H9 (cell line): ENCODE results near the gene MGRN1. TPM values are rescaled to one million over a fixed set of nuclear protein-coding genes. Genes with fewer than 3 reads are reported as not detected.

ENCODE experiments used
- DNase-seq: peaks from one replicate; pipeline ENCODE4 v3.0.0-alpha.2; 2017
- H2AFZ ChIP-seq: one replicate; pipeline ENCODE4 v1.6.1; 2013; ENCODE audit warnings: mild to moderate bottlenecking, low read length, control low read depth, moderate library complexity
- H2AK5ac ChIP-seq: 2 replicates; pipeline ENCODE4 v1.6.1; 2013; ENCODE audit warnings: low read length, control low read depth, mixed read lengths; ENCODE audit not compliant: insufficient read length
- H2BK120ac ChIP-seq: one replicate; pipeline ENCODE4 v1.6.1; 2013; ENCODE audit warnings: low read depth, mild to moderate bottlenecking, low read length, control low read depth, inconsistent platforms; ENCODE audit not compliant: poor library complexity, severe bottlenecking
- H2BK12ac ChIP-seq: 2 replicates; pipeline ENCODE4 v1.6.1; 2013; ENCODE audit warnings: low read length, control low read depth, mixed read lengths, low read depth; ENCODE audit not compliant: insufficient read length
- H2BK15ac ChIP-seq: 2 replicates; pipeline ENCODE4 v1.6.1; 2013; ENCODE audit warnings: low read depth, low read length, control low read depth
- H2BK20ac ChIP-seq: one replicate; pipeline ENCODE4 v1.6.1; 2013; ENCODE audit warnings: low read depth, mild to moderate bottlenecking, low read length, control low read depth, inconsistent platforms; ENCODE audit not compliant: poor library complexity, severe bottlenecking
- H2BK5ac ChIP-seq: 2 replicates; pipeline ENCODE4 v1.6.1; 2013; ENCODE audit warnings: low read length, control low read depth, mixed read lengths; ENCODE audit not compliant: insufficient read length
- H3K14ac ChIP-seq: 2 replicates; pipeline ENCODE4 v1.6.1; 2013; ENCODE audit warnings: low read length, control low read depth; ENCODE audit not compliant: insufficient read depth
- H3K18ac ChIP-seq: 2 replicates; pipeline ENCODE4 v1.6.1; 2013; ENCODE audit warnings: low read depth, mild to moderate bottlenecking, mixed read lengths, low read length, control low read depth; ENCODE audit not compliant: insufficient read length
- H3K23ac ChIP-seq: 2 replicates; pipeline ENCODE4 v1.6.1; 2013; ENCODE audit warnings: low read length, control low read depth, mixed read lengths, low read depth; ENCODE audit not compliant: insufficient read length
- H3K23me2 ChIP-seq: 2 replicates; pipeline ENCODE4 v1.6.1; 2013; ENCODE audit warnings: low read depth, mild to moderate bottlenecking, mixed read lengths, low read length, control low read depth; ENCODE audit not compliant: insufficient read length, poor library complexity, severe bottlenecking
- H3K27ac ChIP-seq: 2 replicates; pipeline ENCODE4 v1.5.1; 2013; ENCODE audit warnings: low read length, control low read depth, mixed read lengths, low read depth; ENCODE audit not compliant: insufficient read length
- H3K27me3 ChIP-seq: 2 replicates; pipeline ENCODE4 v1.6.1; 2013; ENCODE audit warnings: low read length, control low read depth, inconsistent platforms; ENCODE audit not compliant: insufficient read depth
- H3K4ac ChIP-seq: 2 replicates; pipeline ENCODE4 v1.6.1; 2013; ENCODE audit warnings: low read depth, mild to moderate bottlenecking, control low read depth, inconsistent platforms, low read length, moderate library complexity
- H3K4me1 ChIP-seq: 2 replicates; pipeline ENCODE4 v1.6.1; 2013; ENCODE audit warnings: low read length, control low read depth, inconsistent platforms; ENCODE audit not compliant: insufficient read depth
- H3K4me2 ChIP-seq: 2 replicates; pipeline ENCODE4 v1.6.1; 2013; ENCODE audit warnings: low read length, control low read depth, mixed read lengths; ENCODE audit not compliant: insufficient read length, insufficient read depth
- H3K56ac ChIP-seq: 2 replicates; pipeline ENCODE4 v1.6.1; 2013; ENCODE audit warnings: low read depth, mild to moderate bottlenecking, mixed read lengths, low read length, control low read depth; ENCODE audit not compliant: insufficient read length
- H3K79me1 ChIP-seq: 2 replicates; pipeline ENCODE4 v1.6.1; 2013; ENCODE audit warnings: low read depth, mild to moderate bottlenecking, moderate library complexity, low read length, control low read depth, inconsistent platforms; ENCODE audit not compliant: insufficient read depth, poor library complexity, severe bottlenecking
- H3K79me2 ChIP-seq: 2 replicates; pipeline ENCODE4 v1.6.1; 2013; ENCODE audit warnings: low read length, control low read depth, inconsistent platforms; ENCODE audit not compliant: insufficient read depth
- H3K9ac ChIP-seq: 2 replicates; pipeline ENCODE4 v1.6.1; 2013; ENCODE audit warnings: low read length, control low read depth, mixed read lengths; ENCODE audit not compliant: insufficient read length; ENCODE audit errors: extremely low read depth
- H3K9me3 ChIP-seq: one replicate; pipeline ENCODE4 v1.6.1; 2013; ENCODE audit warnings: low read depth, low read length, inconsistent platforms; ENCODE audit not compliant: control insufficient read depth
- H3T11ph ChIP-seq: one replicate; pipeline ENCODE4 v1.6.1; 2013; ENCODE audit warnings: mild to moderate bottlenecking, low read length, control low read depth, inconsistent platforms
- H4K20me1 ChIP-seq: one replicate; pipeline ENCODE4 v1.6.1; 2013; ENCODE audit not compliant: control insufficient read depth, insufficient read length, insufficient read depth
- H4K5ac ChIP-seq: 2 replicates; pipeline ENCODE4 v1.6.1; 2013; ENCODE audit warnings: low read depth, mild to moderate bottlenecking, mixed read lengths, low read length, control low read depth; ENCODE audit not compliant: insufficient read length
- H4K8ac ChIP-seq: replicated peaks from 2 replicates; pipeline ENCODE4 v1.6.1; 2013; ENCODE audit warnings: low read length, control low read depth, mixed read lengths, low read depth; ENCODE audit not compliant: insufficient read length
- H4K91ac ChIP-seq: 2 replicates; pipeline ENCODE4 v1.6.1; 2013; ENCODE audit warnings: low read depth, mild to moderate bottlenecking, moderate library complexity, mixed read lengths, low read length, control low read depth; ENCODE audit not compliant: insufficient read length
- H3K27ac Mint-ChIP-seq, 3 experiments: 2 replicates in 2 of 3; 3 replicates in 1 of 3; pipeline ENCODE4 v1.8.0; 2020 to 2021; ENCODE audit warnings: mixed read lengths in 3 of 3, mild to moderate bottlenecking in 1 of 3, moderate library complexity in 1 of 3
- H3K27me3 Mint-ChIP-seq: 2 replicates; pipeline ENCODE4 v1.8.0; 2021; ENCODE audit warnings: low read depth, mild to moderate bottlenecking, moderate library complexity, mixed read lengths
- H3K36me3 Mint-ChIP-seq, 3 experiments: 2 replicates in 2 of 3; 3 replicates in 1 of 3; pipeline ENCODE4 v1.8.0; 2020 to 2021; ENCODE audit warnings: low read depth in 3 of 3, mixed read lengths in 3 of 3; ENCODE audit not compliant: insufficient read depth in 1 of 3
- H3K4me1 Mint-ChIP-seq, 2 experiments: 2 replicates each; pipeline ENCODE4 v1.8.0; 2020; ENCODE audit warnings: mixed read lengths in 2 of 2
- H3K4me3 Mint-ChIP-seq, 2 experiments: 2 replicates in 1 of 2; 3 replicates in 1 of 2; pipeline ENCODE4 v1.8.0; 2020 to 2021; ENCODE audit warnings: mild to moderate bottlenecking in 2 of 2, mixed read lengths in 2 of 2, moderate library complexity in 1 of 2
- H3K9me3 Mint-ChIP-seq, 2 experiments: 2 replicates in 1 of 2; 3 replicates in 1 of 2; pipeline ENCODE4 v1.8.0; 2020; ENCODE audit warnings: mild to moderate bottlenecking in 2 of 2, mixed read lengths in 2 of 2, moderate library complexity in 1 of 2
- CTCF ChIP-seq: fragments of 200-600 bp; sonication (generic); conservative IDR thresholded peaks from 3 replicates; pipeline ENCODE4 v1.8.0; 2021; ENCODE audit warnings: antibody characterized with exemption, mild to moderate bottlenecking
- WGBS: extraction: QIAGEN DNeasy Blood & Tissue Kit; methylation state at CpG from one replicate; pipeline ENCODE4 v1.1.7; 2013; ENCODE audit warnings: missing lambda C conversion rate, low lambda C conversion rate, mixed read lengths; ENCODE audit not compliant: insufficient read length; ENCODE audit errors: extremely low coverage; 5-methylcytosine and 5-hydroxymethylcytosine counted together
- total RNA-seq: library from RNA; stranded (reverse); gene quantifications from 2 replicates; pipeline ENCODE4 v1.2.1, GENCODE V29; 2021

MGRN1 gene
- total RNA-seq, 1 experiment from 2014 or later = 91.6 TPM

GRCh38 chr16:4700380-4700996 lies 75.9 kb downstream of the MGRN1 start:
- no peaks in the 10 kb centered on the region for H3K79me1 ChIP-seq
- no CpG with 5 or more reads among the region's 13 CpGs for WGBS
- no peak overlapping the region for H4K5ac ChIP-seq
- H3K56ac ChIP-seq = no peak overlapping the region
- no peak overlapping the region for H2AFZ ChIP-seq
- H2BK120ac ChIP-seq = no peak overlapping the region
- no peak overlapping the region for H3K27ac Mint-ChIP-seq
- H3K9ac ChIP-seq = no peak overlapping the region
- no peaks in the 10 kb centered on the region for H3K23me2 ChIP-seq
- H3K27me3 Mint-ChIP-seq = no peaks in the 10 kb centered on the region
- no peak overlapping the region for H3K4me2 ChIP-seq
- H4K91ac ChIP-seq = no peak overlapping the region
- H2AK5ac ChIP-seq = no peak overlapping the region
- H4K20me1 ChIP-seq = no peaks in the 10 kb centered on the region
- no peak overlapping the region for H2BK15ac ChIP-seq
- H3K18ac ChIP-seq = no peak overlapping the region
- no peaks in the 10 kb centered on the region for H3K27me3 ChIP-seq
- H2BK12ac ChIP-seq = no peak overlapping the region
- H3T11ph ChIP-seq = no peak overlapping the region
- DNase-seq = no peak
- H3K4me1 Mint-ChIP-seq = no peaks in the 10 kb centered on the region
- no peak overlapping the region for H4K8ac ChIP-seq
- H3K36me3 Mint-ChIP-seq = peaks cover 10 to 68% (median 56%) of the 10 kb centered on the region in 3 experiments; a peak in 6 of 7 replicates
- no peak overlapping the region for H3K4me3 Mint-ChIP-seq
- H3K4me1 ChIP-seq = no peaks in the 10 kb centered on the region
- H3K9me3 Mint-ChIP-seq = no peaks in the 10 kb centered on the region
- H3K79me2 ChIP-seq = no peaks in the 10 kb centered on the region
- no peak overlapping the region for H2BK5ac ChIP-seq
- no peak overlapping the region for H3K23ac ChIP-seq
- no peak overlapping the region for H3K4ac ChIP-seq
- H2BK20ac ChIP-seq = no peak overlapping the region
- H3K27ac ChIP-seq = no peak overlapping the region
- H3K9me3 ChIP-seq = no peaks in the 10 kb centered on the region
- TF ChIP-seq CTCF = no peak
- H3K14ac ChIP-seq = no peak overlapping the region
